Stimulated activated CD4-positive, alpha-beta T cell treated with anti-CD3 and anti-CD28 coated beads, Interleukin-4, amount 100 ng/mL, for 24 hours (primary cell): ENCODE measurements around the gene MEIOSIN.
"Not testable (repeated sequence)": the region's sequence is repeated elsewhere in the genome, so short reads cannot be mapped to it uniquely, and the experiment has no call there.

Experiments used
- DNase-seq: peaks from one replicate; pipeline ENCODE4 v3.0.0-alpha.2; 2020

Gene MEIOSIN

GRCh38 chr19:45728683-45729082 is 4.6 kb upstream of the MEIOSIN start:
- not testable (repeated sequence) for DNase-seq

DNA sequence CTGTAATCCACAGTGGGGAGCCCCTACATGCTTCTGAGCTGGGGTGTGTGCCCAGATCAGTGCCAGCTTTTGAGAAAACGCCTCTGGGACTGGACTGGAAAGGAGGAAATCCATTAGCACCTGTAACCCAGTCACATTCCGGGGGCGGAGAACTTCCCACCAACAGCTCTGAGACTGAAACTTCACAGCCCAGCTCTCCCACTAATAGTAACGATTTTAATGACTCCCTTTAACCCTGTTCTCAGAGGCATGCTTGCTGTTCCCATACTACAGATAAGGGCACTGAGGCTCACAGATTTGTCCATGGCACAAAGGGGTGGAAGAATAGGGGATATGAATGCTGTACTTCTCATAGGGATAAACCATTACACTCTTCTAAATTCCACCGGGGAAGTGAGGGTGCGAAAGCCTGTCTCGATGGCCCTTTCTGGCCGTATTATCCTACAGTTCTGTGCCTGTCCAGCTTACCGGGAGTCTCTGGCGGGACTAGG is 3.4 kb upstream of the MEIOSIN start:
- peak; percentile 26 for DNase-seq

DNA sequence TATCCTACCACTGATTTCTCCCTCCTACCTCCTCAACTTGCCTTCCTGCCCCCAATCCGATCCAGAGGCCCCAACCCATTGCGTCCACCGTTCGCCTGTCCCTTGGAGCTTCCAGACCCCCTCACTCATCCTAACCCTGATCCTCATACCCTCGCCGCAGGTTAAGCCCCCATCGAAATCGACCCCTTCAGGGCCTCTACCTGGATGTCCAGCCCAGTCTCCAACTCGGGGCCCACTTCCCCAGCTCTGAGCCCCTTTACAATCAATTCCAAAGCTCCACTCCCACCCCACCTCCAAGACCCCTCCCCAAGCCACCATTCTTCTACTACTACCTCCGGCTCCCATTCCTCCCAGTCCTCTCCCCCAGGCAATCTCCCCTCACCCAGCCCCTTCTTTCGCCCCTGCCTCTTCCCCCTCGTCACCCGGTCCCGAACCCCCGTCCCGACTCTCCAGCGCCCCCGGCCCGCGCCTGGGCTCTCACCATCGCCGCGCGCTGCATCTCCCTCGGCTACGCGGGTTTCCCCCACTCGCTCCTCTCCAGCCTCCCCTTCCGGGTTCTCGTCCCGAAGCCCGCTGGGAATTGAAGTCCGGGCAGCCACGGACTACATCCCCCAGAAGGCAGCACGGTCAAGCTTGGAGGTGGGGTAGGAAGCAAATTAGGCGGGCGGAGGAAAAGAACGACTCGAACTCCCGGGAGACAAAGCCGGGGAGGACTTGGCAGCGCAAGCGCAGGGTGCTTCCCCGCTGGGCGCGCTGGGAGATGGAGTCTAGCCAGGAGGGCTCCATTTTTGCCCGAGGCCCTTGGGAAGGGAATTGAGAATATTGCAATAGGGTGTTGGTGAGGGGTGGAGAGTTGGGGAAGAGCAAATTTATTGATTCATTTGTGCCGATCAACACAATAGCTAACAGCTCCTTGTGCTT is 2.6 kb upstream of the MEIOSIN start, which contains the start of gene FBXO46:
TSS of gene FBXO46 (minus strand) at position 529 of the 921 bp plus-strand sequence. CDS start 17,401 bp downstream, outside the sequence.
- peak; percentile 96 for DNase-seq

DNA sequence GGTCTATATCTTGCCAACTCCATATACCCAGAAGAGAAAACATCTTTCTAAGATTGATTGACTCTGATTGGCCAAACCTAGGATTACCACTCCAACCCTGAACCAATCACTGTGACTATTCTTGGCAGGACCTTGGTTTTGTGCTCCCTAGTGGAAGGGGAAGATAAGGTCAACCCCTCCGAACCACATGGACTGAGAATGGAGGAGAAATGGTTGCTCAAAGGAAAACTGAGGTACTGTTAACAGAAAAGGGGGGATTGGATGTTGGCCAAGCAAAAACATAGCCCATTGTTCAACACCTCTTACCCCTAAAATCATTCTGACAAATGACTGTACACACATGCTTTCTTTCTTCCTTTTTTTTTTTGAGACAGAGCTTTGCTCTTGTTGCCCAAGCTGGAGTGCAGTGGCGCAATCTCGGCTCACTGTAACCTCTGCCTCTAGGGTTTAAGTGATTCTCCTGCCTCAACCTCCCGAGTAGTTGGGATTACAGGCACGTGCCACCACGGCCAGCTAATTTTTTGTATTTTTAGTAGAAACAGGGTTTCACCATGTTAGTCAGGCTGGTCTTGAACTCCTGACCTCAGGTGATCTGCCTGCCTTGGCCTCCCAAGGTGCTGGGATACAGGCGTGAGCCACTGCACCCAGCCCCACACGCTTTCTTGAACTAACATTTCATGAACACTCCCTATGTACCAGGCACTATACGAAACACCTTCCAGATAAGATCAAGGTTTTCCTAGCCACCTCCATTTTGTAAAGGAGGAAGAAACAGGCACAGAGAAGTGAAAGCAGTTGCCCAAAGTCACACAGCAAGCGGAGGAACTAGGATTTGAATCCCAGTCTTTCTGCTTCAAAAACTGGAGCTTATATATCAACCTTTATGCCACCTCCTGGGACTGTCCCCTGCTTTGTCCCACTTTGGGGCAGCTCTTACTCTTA is 6.5 kb downstream of the MEIOSIN start:
- no peak for DNase-seq

DNA sequence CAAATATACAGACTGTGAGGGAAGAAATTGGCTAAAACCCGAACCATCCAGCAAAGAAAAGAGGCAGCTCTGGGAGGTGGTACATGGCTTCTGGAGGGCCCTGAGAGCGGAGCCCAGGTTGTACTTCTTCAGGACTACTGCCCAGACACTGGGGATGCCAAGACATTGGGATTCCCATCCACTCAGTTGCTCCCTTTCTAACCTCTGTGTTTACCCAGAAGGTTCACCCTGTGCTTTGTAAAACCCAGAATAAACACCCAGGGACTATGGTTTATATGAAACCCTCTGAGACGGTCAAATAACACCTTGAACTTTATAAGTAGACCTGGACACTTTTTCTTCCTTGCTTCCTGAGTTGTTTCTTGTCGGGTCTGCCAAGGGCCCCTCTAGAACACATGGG is 9.7 kb downstream of the MEIOSIN start:
- no peak for DNase-seq

GRCh38 chr19:45745606-45746005 is 12.4 kb downstream of the MEIOSIN start:
- no peak for DNase-seq

DNA sequence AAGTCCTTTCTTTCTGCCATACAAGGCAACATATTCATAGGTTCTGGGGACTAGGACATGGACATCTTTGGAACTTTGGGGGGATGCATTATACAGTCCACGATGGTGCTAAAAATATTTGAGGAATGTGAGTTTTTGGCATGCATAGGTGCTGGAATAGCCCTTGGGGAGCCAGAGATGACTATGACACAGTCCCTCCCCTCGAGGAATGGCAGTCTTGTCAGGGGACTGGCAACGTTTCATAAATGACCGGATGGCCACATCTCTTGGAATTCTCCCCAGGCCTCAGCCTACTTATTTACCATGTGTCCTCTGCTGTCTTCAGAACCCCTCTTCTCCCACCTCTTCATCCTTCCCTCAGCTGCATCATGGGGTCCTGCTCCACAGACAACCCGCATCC is 13.6 kb downstream of the MEIOSIN start:
- DNase-seq, result no peak

GRCh38 chr19:45747513-45747912 is 14.3 kb downstream of the MEIOSIN start:
- DNase-seq, result no peak

- DNase-seq, result not testable (repeated sequence)
Observed at GRCh38 chr19:45751483-45751882, 18.2 kb downstream of the MEIOSIN start.

GRCh38 chr19:45752639-45753038 is 19.4 kb downstream of the MEIOSIN start:
- DNase-seq, result no peak

GRCh38 chr19:45753548-45753947 is 20.3 kb downstream of the MEIOSIN start:
- no peak for DNase-seq

DNA sequence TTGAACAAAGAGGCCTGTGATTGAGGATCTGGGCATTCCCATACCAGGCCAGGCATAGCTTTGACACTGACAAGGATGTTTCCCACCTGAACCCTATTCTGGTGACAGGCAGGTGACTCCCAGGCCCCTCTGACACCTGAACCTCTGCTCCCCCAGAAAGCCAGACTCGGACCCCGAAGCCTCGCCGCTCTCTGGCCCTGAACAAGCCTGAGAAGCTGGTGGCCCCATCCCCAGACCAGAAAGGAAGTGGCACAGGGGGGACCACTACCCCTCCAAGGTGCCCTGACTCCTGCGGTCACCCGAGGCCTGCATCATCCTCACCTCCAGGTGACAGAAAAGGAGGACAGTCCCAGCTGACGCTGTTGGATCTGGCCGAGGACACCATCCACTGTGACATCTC is 21.1 kb downstream of the MEIOSIN start:
- DNase-seq, result no peak

GRCh38 chr19:45757695-45758094 is 24.5 kb downstream of the MEIOSIN start:
- no peak for DNase-seq

- DNase-seq, result no peak
Observed at GRCh38 chr19:45758921-45759320, 25.7 kb downstream of the MEIOSIN start.

- DNase-seq, result no peak
Observed at GRCh38 chr19:45761714-45762113, 28.5 kb downstream of the MEIOSIN start.

GRCh38 chr19:45762870-45763631 is 29.8 kb downstream of the MEIOSIN start:
- DNase-seq, result no peak

DNA sequence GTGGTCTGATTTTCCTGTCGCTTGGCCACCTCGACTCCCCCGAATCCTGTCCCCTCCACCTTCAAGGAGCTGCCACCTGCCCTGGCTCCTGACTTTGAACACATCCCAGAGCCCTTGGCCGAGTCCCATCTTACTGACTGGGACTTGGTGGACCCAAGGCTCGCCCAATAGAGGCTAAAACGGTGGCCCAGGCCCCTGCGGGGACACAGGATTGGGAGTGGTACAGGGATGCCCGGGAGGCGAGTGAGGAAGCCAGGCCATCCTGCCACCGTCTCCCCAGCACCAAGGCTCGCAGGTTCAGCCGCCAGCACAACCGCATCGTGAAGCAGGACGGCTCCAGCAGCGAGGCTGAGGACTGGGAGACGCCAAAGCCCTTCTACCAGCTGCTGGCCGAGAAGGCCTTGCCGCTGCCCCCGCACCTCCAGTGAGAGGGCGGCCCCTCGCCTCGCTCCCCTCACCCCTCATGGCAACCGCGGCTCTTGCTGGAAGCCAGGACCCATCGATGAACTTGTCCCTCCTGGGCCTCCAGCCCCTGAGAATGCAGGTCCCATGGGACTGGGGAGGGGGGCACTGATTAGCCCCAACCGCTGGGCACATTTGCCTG is 30.6 kb downstream of the MEIOSIN start:
- no peak for DNase-seq

GRCh38 chr19:45764475-45764874 is 31.2 kb downstream of the MEIOSIN start:
- no peak for DNase-seq

- DNase-seq, result no peak
Observed at GRCh38 chr19:45764945-45765701, 31.9 kb downstream of the MEIOSIN start.

GRCh38 chr19:45765702-45766295 is 32.6 kb downstream of the MEIOSIN start:
- no peak for DNase-seq
